Lung microvascular endothelial cell (primary cell): ENCODE data around the gene PTPN14. TPM values are rescaled to one million over a fixed set of nuclear protein-coding genes. Genes with fewer than 3 reads are reported as not detected.
"Not testable (repeated sequence)": the region's sequence is repeated elsewhere in the genome, so short reads cannot be mapped to it uniquely, and the experiment has no call there.

Source experiments
- DNase-seq, 2 donors: peaks; one replicate each; pipeline versions ENCODE4 v3.0.0 to v3.0.0-alpha.2; 2010; ENCODE audit warnings: low read depth in 2 of 2
- total RNA-seq: library from RNA; depleted of rRNA; stranded (reverse); fragments of >200 nt; gene quantifications from 2 replicates; pipeline ENCODE4 v1.2.1, GENCODE V29; 2014

Gene PTPN14
- total RNA-seq: 57.1 and 71.8 TPM in 2 replicates

- peak; percentile 91 to 96 for DNase-seq
Measured at GRCh38 chr1:214551436-214552173, at the start of gene PTPN14. PTPN14 (minus strand) TSS chr1:214551602; CDS start chr1:214464803, 86,799 bp downstream.

GRCh38 chr1:214593158-214593557 lies 41.8 kb upstream of the PTPN14 start:
- DNase-seq: no peak

GRCh38 chr1:214591918-214592317 lies 40.5 kb upstream of the PTPN14 start:
- DNase-seq: not testable (repeated sequence)

GRCh38 chr1:214590696-214591095 lies 39.3 kb upstream of the PTPN14 start:
- peak in 1 of 2 donors; percentile 6 for DNase-seq

GRCh38 chr1:214588963-214589597 lies 37.7 kb upstream of the PTPN14 start:
- no peak for DNase-seq

- DNase-seq: no peak
Measured at GRCh38 chr1:214587165-214587564, 35.8 kb upstream of the PTPN14 start.

GRCh38 chr1:214586621-214587020 lies 35.2 kb upstream of the PTPN14 start:
- no peak for DNase-seq

GRCh38 chr1:214584805-214585766 lies 33.7 kb upstream of the PTPN14 start:
- peak; percentile 72 to 75 for DNase-seq

GRCh38 chr1:214583824-214584554 lies 32.6 kb upstream of the PTPN14 start:
- DNase-seq: no peak

GRCh38 chr1:214583113-214583512 lies 31.7 kb upstream of the PTPN14 start:
- no peak for DNase-seq

GRCh38 chr1:214582289-214582891 lies 31.0 kb upstream of the PTPN14 start:
- no peak for DNase-seq

- peak; percentile 41 to 85 for DNase-seq
Measured at GRCh38 chr1:214581785-214582184, 30.4 kb upstream of the PTPN14 start.

GRCh38 chr1:214579183-214579582 lies 27.8 kb upstream of the PTPN14 start:
- no peak for DNase-seq

- not testable (repeated sequence) for DNase-seq
Measured at GRCh38 chr1:214576120-214576519, 24.7 kb upstream of the PTPN14 start.

GRCh38 chr1:214574598-214575411 lies 23.4 kb upstream of the PTPN14 start:
- no peak for DNase-seq

- peak in 1 of 2 donors; percentile 89 for DNase-seq
Measured at GRCh38 chr1:214573386-214574318, 22.2 kb upstream of the PTPN14 start.

GRCh38 chr1:214571281-214571680 lies 19.9 kb upstream of the PTPN14 start:
- no peak for DNase-seq

GRCh38 chr1:214570442-214570841 lies 19.0 kb upstream of the PTPN14 start:
- peak in 1 of 2 donors; percentile 88 for DNase-seq
